Activated T-helper 17 cell treated with anti-CD3 and anti-CD28 coated beads, Interleukin-2, amount 50 U/mL, for 72 hours (primary cell): ENCODE results near the gene OLA1. TPM values are rescaled to one million over a fixed set of nuclear protein-coding genes. Genes with fewer than 3 reads are reported as not detected.

Source experiments
- ATAC-seq: fragments of 150-1000 bp; cut with Tn5 transposase; replicated peaks from 2 replicates; pipeline ENCODE4 v1.10.0; 2021; ENCODE audit warnings: mild to moderate bottlenecking, moderate library complexity
- H3K27ac Mint-ChIP-seq: one replicate; pipeline ENCODE4 v1.8.0; 2022; ENCODE audit warnings: mixed read lengths
- H3K27me3 Mint-ChIP-seq: one replicate; pipeline ENCODE4 v1.8.0; 2022; ENCODE audit warnings: mixed read lengths
- H3K36me3 Mint-ChIP-seq: one replicate; pipeline ENCODE4 v1.8.0; 2022; ENCODE audit warnings: low read depth, mild to moderate bottlenecking, mixed read lengths
- H3K4me1 Mint-ChIP-seq: one replicate; pipeline ENCODE4 v1.8.0; 2022; ENCODE audit warnings: mixed read lengths
- H3K4me3 Mint-ChIP-seq: one replicate; pipeline ENCODE4 v1.8.0; 2022; ENCODE audit warnings: mild to moderate bottlenecking, mixed read lengths
- H3K9me3 Mint-ChIP-seq: one replicate; pipeline ENCODE4 v1.8.0; 2022; ENCODE audit warnings: mixed read lengths
- total RNA-seq, 2 donors: library from RNA; stranded (reverse); gene quantifications; one replicate each; pipeline ENCODE4 v1.2.3, GENCODE V29; 2022

The OLA1 gene
- total RNA-seq, 2 donors from 2014 or later: 102 to 123 TPM

DNA sequence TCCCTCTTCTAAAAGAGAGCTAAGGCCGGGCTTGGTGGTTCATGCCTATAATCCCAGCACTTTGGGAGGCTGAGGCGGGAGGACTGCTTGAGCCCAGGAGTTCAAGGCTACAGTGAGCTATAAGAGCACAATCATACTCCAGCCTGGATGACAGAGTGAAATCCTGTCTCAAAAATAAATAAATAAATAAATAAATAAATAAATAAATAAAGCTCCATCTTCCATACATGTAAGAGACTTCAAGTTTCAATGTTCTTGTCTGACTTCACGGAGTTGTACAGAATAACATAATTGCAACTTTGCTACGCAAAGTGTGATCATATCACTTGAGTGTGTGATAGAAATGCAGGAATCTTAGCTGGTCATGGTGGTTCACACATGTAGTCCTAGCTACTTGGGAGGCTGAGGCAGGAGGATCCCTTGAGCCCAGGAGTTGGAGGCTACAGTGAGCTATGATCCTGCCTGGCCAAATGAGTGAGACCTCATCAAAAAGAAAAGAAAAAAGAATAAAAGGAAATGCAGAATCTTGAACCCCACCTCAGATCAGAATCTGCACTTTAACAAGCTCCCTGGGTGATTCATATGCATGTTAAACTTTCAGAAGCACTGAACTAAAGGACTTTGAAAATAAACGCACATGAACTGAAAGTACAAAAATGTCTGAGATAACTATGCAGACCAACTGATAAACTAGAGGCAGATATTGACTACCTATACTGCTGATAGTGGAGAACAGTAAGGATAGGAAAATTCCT, 159.4 kb downstream of the OLA1 start:
- Mint-ChIP-seq H3K27ac (no peak overlapping the region), H3K4me1 (no peaks in the 10 kb centered on the region), H3K4me3 (no peak overlapping the region), H3K27me3 (no peaks in the 10 kb centered on the region), H3K36me3 (no peaks in the 10 kb centered on the region), H3K9me3 (no peaks in the 10 kb centered on the region)
- ATAC-seq: no peak

DNA sequence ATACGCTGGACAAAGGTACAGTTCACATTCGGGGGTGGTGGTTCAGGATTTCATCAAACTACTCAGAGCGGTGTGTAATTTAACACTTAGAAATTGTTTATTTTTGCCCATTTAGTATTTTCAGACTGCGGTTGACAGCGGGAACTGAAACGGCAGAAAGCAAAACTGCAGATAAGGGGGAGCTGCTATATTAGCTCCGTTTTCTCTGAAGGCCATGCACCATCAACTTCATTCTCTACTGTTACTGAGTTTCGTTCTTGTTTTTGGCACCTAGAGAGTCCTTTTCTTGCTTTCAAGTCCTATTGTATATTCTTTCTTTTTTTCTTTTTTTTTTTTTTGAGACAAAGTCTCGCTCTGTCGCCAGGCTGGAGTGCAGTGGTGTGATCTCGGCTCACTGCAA, 161.6 kb downstream of the OLA1 start:
- Mint-ChIP-seq H3K36me3 (no peaks in the 10 kb centered on the region), H3K27me3 (no peaks in the 10 kb centered on the region), H3K4me3 (no peak overlapping the region), H3K27ac (no peak overlapping the region), H3K9me3 (no peaks in the 10 kb centered on the region), H3K4me1 (no peaks in the 10 kb centered on the region)
- ATAC-seq: no peak

DNA sequence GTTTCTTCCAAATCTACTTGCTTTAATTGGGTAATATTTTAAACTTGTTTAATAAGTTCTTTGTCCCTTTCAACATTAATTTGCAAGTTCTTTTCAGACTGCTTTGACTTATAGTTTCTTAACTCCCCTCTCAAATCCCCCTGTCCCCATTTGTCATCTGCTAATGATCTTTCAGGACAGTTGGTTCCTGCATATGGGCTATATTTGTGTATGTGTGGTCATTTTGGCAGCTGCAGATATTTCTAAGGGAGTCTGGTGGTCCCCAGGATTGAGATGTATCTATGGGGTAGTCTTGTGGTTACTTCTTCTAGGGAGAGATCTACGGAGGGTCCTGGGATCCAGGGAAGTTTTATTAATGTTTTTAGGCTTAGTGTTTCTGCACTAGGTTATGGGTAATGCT, 162.6 kb downstream of the OLA1 start:
- no peaks in the 10 kb centered on the region for H3K9me3 Mint-ChIP-seq
- no peaks in the 10 kb centered on the region for H3K4me1 Mint-ChIP-seq
- no peaks in the 10 kb centered on the region for H3K27me3 Mint-ChIP-seq
- ATAC-seq: no peak
- no peak overlapping the region for H3K4me3 Mint-ChIP-seq
- peaks cover 6% of the 10 kb centered on the region for H3K36me3 Mint-ChIP-seq
- no peak overlapping the region for H3K27ac Mint-ChIP-seq

DNA sequence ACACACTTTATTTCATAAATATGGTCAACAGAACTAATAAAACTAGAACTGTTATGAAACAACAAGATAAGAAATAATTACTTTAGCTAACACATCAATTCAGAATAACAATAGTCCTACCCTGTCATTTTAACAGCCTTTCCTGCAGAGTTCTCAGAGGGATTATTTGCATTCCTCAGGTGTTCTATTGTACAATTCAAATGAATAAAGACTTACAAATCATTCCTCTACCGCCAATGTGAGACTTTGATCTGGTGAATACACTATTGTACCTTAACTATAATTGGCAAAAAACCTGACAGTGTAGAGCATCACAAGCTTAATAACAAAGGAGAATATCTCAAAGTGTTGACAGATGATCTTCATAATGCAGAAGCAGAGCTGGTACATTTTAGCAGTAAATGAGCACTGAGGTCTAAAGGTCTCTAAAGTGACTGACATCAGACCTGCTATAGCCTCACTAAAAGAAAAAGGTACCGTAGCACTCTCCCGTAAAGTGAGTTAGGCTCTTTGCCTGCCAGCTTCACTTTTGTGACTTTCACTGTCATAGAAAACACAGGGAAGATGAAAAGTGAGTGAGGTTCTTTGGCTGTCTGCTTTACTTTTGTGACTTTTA, 164.4 kb downstream of the OLA1 start:
- Mint-ChIP-seq H3K36me3 (peaks cover 10% of the 10 kb centered on the region), H3K4me1 (no peaks in the 10 kb centered on the region), H3K27ac (no peak overlapping the region), H3K9me3 (no peaks in the 10 kb centered on the region), H3K4me3 (no peak overlapping the region), H3K27me3 (no peaks in the 10 kb centered on the region)
- no peak for ATAC-seq

DNA sequence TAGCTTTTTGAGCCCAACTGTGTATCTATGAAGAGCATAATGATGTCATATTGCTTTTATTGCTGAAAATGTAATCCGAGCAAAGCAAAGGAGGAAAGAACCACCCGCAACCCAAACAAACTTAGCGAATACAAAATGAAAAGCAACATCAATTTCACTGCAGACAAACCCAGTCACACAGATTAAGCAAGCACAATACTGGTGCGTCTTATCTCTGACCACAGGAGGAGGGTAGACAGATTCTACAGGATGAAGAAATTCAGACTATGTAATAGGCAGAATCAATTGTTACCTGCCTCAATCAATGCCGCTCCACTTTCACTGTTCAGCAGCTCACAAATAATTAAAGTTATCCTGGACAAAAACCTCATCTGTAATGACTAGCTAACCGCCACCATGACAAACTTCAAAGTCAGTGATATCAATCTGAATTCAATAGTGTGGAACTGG, 167.6 kb downstream of the OLA1 start:
- Mint-ChIP-seq H3K4me3 (no peak overlapping the region), H3K4me1 (no peaks in the 10 kb centered on the region), H3K36me3 (peaks cover 16% of the 10 kb centered on the region), H3K27me3 (no peaks in the 10 kb centered on the region), H3K27ac (no peak overlapping the region), H3K9me3 (no peaks in the 10 kb centered on the region)
- no peak for ATAC-seq

DNA sequence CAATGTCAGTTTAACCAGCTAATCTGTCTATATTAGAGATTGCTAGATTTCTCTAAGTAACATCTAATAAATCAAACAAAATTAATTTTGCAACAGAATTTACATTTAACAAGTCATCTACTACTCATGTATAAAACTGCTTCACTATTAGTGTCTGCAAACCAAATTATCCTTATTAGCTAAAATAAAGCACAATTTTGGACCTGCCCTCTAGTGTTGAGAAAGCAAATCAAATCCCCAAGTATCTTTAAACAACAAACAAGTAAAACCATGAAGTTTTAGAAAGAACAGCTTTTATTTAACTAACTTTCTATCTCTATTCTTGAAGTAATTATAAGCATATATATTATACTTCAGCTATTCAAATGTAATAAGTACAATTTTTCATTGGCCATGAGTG, 170.1 kb downstream of the OLA1 start:
- H3K27me3 Mint-ChIP-seq: no peaks in the 10 kb centered on the region
- no peaks in the 10 kb centered on the region for H3K4me1 Mint-ChIP-seq
- peaks cover 41% of the 10 kb centered on the region for H3K36me3 Mint-ChIP-seq
- H3K9me3 Mint-ChIP-seq: no peaks in the 10 kb centered on the region
- H3K4me3 Mint-ChIP-seq: no peak overlapping the region
- no peak overlapping the region for H3K27ac Mint-ChIP-seq
- no peak for ATAC-seq

DNA sequence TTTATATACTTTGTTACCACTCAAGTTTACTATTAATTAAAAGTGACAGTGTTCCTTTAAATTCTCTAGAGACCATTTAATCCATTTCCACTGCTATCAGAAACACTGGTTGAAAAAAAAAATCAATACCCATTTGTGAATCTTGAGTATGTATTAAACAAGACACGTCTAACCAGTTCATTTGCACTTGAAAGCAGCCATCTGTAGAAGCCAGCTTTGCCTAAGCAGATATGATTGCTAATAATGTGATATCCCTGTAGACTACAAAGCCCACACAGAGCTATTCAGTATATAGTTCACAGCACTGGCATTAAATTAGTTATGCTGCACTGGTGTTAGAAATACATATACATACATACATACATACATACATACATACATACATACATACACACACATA, 171.4 kb downstream of the OLA1 start:
- no peaks in the 10 kb centered on the region for H3K27me3 Mint-ChIP-seq
- peaks cover 41% of the 10 kb centered on the region for H3K36me3 Mint-ChIP-seq
- H3K4me1 Mint-ChIP-seq: no peaks in the 10 kb centered on the region
- H3K9me3 Mint-ChIP-seq: no peaks in the 10 kb centered on the region
- no peak for ATAC-seq
- H3K27ac Mint-ChIP-seq: no peak overlapping the region
- no peak overlapping the region for H3K4me3 Mint-ChIP-seq

DNA sequence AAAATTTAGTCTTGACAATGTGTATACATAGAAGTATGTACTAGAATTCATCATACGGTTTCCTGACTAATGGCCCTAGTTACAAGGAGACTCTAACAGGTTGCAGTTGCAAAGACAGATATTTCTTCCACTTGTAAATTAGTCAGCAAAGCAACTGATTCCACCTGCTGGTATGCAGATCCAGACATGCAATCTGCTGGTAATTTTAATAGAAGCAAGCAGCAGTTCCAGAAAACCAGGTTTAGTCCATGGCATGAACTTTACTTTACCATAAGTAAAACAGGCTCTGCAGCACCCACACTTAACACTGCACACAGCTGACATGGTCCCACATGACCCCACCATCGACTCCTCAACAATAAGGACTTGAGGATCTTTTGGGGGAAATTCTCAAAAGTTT, 172.3 kb downstream of the OLA1 start:
- ATAC-seq: no peak
- Mint-ChIP-seq H3K4me3 (no peak overlapping the region), H3K27ac (no peak overlapping the region), H3K4me1 (no peaks in the 10 kb centered on the region), H3K27me3 (no peaks in the 10 kb centered on the region), H3K9me3 (no peaks in the 10 kb centered on the region), H3K36me3 (peaks cover 37% of the 10 kb centered on the region)

DNA sequence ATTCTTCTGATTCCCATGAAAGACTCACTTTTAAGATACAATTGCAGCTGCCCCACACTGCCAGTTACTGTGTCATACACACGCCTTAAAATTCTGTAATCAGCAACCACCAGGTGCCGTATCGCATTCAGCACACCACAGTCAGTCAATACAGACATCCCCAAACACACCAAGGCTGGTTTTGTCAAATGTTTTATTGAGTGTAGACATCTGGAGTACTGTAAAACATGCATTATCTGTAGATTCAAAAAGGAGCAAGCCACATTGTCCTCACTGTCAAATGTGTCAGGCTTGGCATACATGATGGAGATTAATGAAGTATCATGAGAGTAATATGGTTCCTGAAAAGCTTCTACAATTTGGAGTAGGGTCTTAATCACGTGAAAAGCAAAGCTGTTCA, 173.5 kb downstream of the OLA1 start:
- no peak overlapping the region for H3K27ac Mint-ChIP-seq
- peaks cover 31% of the 10 kb centered on the region for H3K36me3 Mint-ChIP-seq
- H3K27me3 Mint-ChIP-seq: no peaks in the 10 kb centered on the region
- no peak for ATAC-seq
- H3K4me1 Mint-ChIP-seq: no peaks in the 10 kb centered on the region
- H3K9me3 Mint-ChIP-seq: no peaks in the 10 kb centered on the region
- no peak overlapping the region for H3K4me3 Mint-ChIP-seq

DNA sequence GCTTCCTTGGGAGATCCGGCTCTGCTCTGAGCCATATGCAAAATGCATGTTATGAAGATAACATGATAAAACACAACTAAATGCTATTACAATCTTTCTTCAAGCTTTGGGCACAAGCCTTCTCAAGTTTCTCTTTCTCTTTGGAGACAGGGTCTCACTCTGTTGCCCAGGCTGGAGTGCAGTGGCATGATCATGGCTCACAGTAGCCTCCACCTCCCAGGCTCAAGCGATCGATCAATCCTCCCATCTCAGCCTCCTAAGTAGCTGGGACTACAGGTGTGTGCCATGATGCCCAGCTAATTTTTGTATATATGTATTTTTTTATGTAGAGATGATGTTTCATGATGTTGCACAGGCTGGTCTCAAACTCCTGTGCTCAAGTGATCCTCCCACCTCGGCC, 175.5 kb downstream of the OLA1 start:
- Mint-ChIP-seq H3K36me3 (peaks cover 31% of the 10 kb centered on the region), H3K4me3 (no peak overlapping the region), H3K27me3 (no peaks in the 10 kb centered on the region), H3K4me1 (no peaks in the 10 kb centered on the region), H3K27ac (no peak overlapping the region), H3K9me3 (no peaks in the 10 kb centered on the region)
- no peak for ATAC-seq

DNA sequence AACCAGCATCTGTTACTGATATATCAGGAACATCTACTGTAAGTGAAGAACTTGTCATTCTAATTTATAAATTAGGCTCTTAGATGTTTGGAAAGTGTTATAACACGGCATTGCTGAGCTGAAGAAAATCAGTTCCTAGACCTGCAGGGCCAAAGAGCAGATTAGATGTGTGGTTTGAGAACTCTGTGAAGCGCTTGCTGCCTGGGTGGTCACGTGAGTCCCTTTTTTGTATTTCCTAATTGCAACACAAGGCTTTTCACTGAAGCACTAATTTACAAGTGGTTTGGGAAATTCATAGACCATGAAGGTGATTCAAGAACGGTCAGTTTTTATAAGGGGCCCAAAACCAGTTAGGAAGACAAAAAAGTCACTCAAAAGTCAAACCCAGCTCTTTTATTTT, 176.3 kb downstream of the OLA1 start:
- Mint-ChIP-seq H3K4me1 (no peaks in the 10 kb centered on the region), H3K27me3 (no peaks in the 10 kb centered on the region), H3K36me3 (peaks cover 31% of the 10 kb centered on the region), H3K4me3 (no peak overlapping the region), H3K27ac (no peak overlapping the region), H3K9me3 (no peaks in the 10 kb centered on the region)
- no peak for ATAC-seq

DNA sequence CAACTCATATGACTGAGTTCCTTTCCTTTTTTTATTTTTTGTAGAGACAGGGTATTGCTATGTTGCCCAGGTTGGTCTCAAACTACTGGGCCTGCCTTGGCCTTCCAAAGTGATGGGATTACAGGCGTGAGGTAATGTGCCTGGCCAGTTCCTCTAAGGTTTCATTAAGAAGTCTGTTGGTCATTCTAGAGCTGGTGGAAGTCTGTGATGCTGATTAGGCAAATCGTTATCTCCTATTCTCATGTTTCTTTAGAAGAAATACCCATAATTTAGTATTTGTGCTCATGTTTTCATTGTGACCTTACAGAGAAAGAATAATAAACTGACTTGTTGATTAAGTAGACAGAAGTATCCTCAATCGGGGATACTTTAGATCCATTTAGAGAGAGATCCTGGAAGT, 177.0 kb downstream of the OLA1 start:
- Mint-ChIP-seq H3K36me3 (peaks cover 31% of the 10 kb centered on the region), H3K4me3 (no peak overlapping the region), H3K9me3 (no peaks in the 10 kb centered on the region), H3K4me1 (no peaks in the 10 kb centered on the region), H3K27me3 (peaks cover 4% of the 10 kb centered on the region), H3K27ac (no peak overlapping the region)
- no peak for ATAC-seq

DNA sequence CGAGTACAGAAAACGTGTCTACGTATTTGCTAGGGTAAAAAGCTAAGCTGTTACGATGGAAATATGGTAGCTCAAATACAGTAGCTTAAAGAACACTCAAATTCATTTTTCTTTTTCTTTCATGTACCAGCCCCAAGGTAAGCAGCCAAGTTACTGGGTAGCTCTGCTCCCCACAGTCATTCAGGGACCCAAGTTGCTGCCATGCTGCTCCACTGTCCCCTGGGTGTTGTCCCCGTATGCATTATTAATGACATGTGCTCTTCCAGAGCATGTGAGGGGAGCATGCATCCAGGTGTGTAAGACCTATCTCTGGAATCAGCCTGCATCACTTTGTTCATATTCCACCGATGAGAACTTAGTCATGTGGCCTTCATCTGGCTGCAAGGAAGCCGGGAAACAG, 178.1 kb downstream of the OLA1 start:
- H3K9me3 Mint-ChIP-seq: no peaks in the 10 kb centered on the region
- H3K27me3 Mint-ChIP-seq: peaks cover 4% of the 10 kb centered on the region
- no peak for ATAC-seq
- peaks cover 20% of the 10 kb centered on the region for H3K36me3 Mint-ChIP-seq
- no peak overlapping the region for H3K27ac Mint-ChIP-seq
- H3K4me1 Mint-ChIP-seq: no peaks in the 10 kb centered on the region
- H3K4me3 Mint-ChIP-seq: no peak overlapping the region

DNA sequence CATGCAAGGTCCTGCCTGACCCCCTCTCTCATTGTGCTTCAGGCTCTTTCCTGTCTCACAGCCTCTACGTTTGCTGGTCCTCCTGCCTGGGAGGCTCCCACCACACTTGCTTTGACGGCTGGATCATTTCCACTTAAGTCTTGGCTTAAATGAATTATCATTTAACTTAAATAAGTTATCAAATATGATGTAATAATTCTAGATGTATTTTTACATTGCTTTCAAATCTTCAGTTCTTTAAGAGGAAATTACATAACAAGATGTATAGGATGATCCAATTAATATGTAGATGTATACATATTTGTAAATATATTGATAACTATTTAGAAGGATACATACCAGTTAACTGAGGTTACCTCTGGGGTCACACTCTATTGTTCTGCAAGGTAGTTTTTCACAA, 180.5 kb downstream of the OLA1 start:
- Mint-ChIP-seq H3K4me1 (no peaks in the 10 kb centered on the region), H3K27me3 (peaks cover 10% of the 10 kb centered on the region), H3K27ac (no peak overlapping the region), H3K9me3 (no peaks in the 10 kb centered on the region), H3K36me3 (no peaks in the 10 kb centered on the region), H3K4me3 (no peak overlapping the region)
- ATAC-seq: no peak

DNA sequence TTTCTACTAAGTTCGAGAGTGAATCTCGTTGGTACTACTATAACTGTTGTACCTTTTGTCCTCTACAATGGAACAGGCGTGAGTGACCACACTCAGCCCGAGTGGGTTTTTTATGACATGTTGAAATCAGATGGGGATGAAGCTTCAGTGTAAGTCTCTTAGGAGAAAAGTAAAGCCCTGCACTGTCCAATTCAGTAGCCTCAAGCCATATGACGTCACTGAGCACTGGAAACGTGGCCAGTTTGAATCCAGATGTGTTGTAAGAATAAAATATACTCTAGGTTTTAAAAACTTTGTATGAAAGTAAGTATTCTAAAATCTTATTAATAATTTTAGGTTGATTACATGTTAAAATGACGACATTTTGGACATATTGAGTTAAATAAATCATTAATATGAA, 181.5 kb downstream of the OLA1 start:
- no peak overlapping the region for H3K4me3 Mint-ChIP-seq
- H3K27me3 Mint-ChIP-seq: peaks cover 10% of the 10 kb centered on the region
- no peaks in the 10 kb centered on the region for H3K36me3 Mint-ChIP-seq
- no peak for ATAC-seq
- H3K4me1 Mint-ChIP-seq: no peaks in the 10 kb centered on the region
- no peaks in the 10 kb centered on the region for H3K9me3 Mint-ChIP-seq
- no peak overlapping the region for H3K27ac Mint-ChIP-seq
